Measurements from ENCODE around the gene SCTR.

The SCTR gene

GRCh38 chr2:119397196-119397595 is 127.1 kb downstream of the SCTR start:
- DNase-seq, result no peak

- DNase-seq, result no peak
These were observed 130.1 kb downstream of the SCTR start for GRCh38 chr2:119393971-119394748.

Measured in DMS79 treated with DMSO at 0.1 percent for 48 hours (cell line).